GM23338 (cell line): ENCODE results near the gene PPFIA2. TPM values are rescaled to one million over a fixed set of nuclear protein-coding genes. Genes with fewer than 3 reads are reported as not detected.

Source experiments
- ATAC-seq: fragments of 200-7000 bp; cut with Tn5 transposase; 3 replicates; pipeline ENCODE4 v1.9.1; 2020
- DNase-seq: peaks from one replicate; pipeline ENCODE4 v3.0.0-alpha.2; 2015; ENCODE audit warnings: low spot score
- H2AFZ ChIP-seq: fragments of 200-600 bp; sonication (generic); 2 replicates; pipeline ENCODE4 v1.8.0; 2016; ENCODE audit warnings: antibody characterized with exemption, mild to moderate bottlenecking, moderate library complexity
- H3F3A ChIP-seq: fragments of 200-600 bp; sonication (generic); replicated peaks from 2 replicates; pipeline ENCODE4 v1.8.0; 2017; ENCODE audit warnings: antibody characterized with exemption, mixed run types, low read depth
- H3K27ac ChIP-seq: fragments of 200-600 bp; sonication (generic); 2 replicates; pipeline ENCODE4 v1.6.1; 2016; ENCODE audit warnings: low read depth
- H3K27me3 ChIP-seq: fragments of 200-600 bp; sonication (generic); 2 replicates; pipeline ENCODE4 v1.8.0; 2016; ENCODE audit warnings: mild to moderate bottlenecking, mixed run types, moderate library complexity; ENCODE audit not compliant: insufficient read depth
- H3K36me3 ChIP-seq: fragments of 200-600 bp; sonication (generic); 2 replicates; pipeline ENCODE4 v1.8.0; 2016; ENCODE audit warnings: mild to moderate bottlenecking; ENCODE audit not compliant: insufficient read depth
- H3K4me1 ChIP-seq: fragments of 200-600 bp; sonication (generic); 2 replicates; pipeline ENCODE4 v1.8.0; 2016; ENCODE audit warnings: mild to moderate bottlenecking, moderate library complexity; ENCODE audit not compliant: insufficient read depth
- H3K4me2 ChIP-seq: fragments of 200-600 bp; sonication (generic); 2 replicates; pipeline ENCODE4 v1.7.1; 2017; ENCODE audit warnings: mixed run types
- H3K4me3 ChIP-seq: fragments of 200-600 bp; sonication (generic); 2 replicates; pipeline ENCODE4 v1.6.1; 2016; ENCODE audit warnings: mixed run types
- H3K79me2 ChIP-seq: fragments of 200-600 bp; sonication (generic); replicated peaks from 2 replicates; pipeline ENCODE4 v1.8.0; 2017; ENCODE audit warnings: mild to moderate bottlenecking; ENCODE audit not compliant: insufficient read depth
- H3K9me2 ChIP-seq: fragments of 200-600 bp; sonication (generic); 2 replicates; pipeline ENCODE4 v1.8.0; 2017; ENCODE audit not compliant: insufficient read depth
- H4K20me1 ChIP-seq: fragments of 200-600 bp; sonication (generic); replicated peaks from 2 replicates; pipeline ENCODE4 v1.8.0; 2017; ENCODE audit warnings: mild to moderate bottlenecking; ENCODE audit not compliant: insufficient read depth
- H3K27ac Mint-ChIP-seq: 2 replicates; pipeline ENCODE4 v1.8.0; 2020; ENCODE audit warnings: inconsistent platforms, mild to moderate bottlenecking, moderate library complexity, mixed read lengths
- H3K27me3 Mint-ChIP-seq: 3 replicates; pipeline ENCODE4 v1.8.0; 2022; ENCODE audit warnings: low read depth, mild to moderate bottlenecking, moderate library complexity, mixed read lengths, inconsistent platforms; ENCODE audit not compliant: insufficient read depth, poor library complexity
- H3K36me3 Mint-ChIP-seq: 3 replicates; pipeline ENCODE4 v1.8.0; 2021; ENCODE audit warnings: low read depth, mild to moderate bottlenecking, inconsistent platforms, moderate library complexity, mixed read lengths
- H3K4me1 Mint-ChIP-seq: 3 replicates; pipeline ENCODE4 v1.8.0; 2020; ENCODE audit warnings: mild to moderate bottlenecking, inconsistent platforms, mixed read lengths
- H3K4me3 Mint-ChIP-seq: 3 replicates; pipeline ENCODE4 v1.8.0; 2021; ENCODE audit warnings: moderate library complexity, mild to moderate bottlenecking, inconsistent platforms, mixed read lengths
- H3K9me3 Mint-ChIP-seq: 3 replicates; pipeline ENCODE4 v1.8.0; 2020; ENCODE audit warnings: moderate library complexity, mild to moderate bottlenecking, inconsistent platforms, mixed read lengths
- CREB1 ChIP-seq: fragments of 250-450 bp; sonication (Bioruptor Pico); IDR thresholded peaks from 2 replicates; pipeline ENCODE4 v1.5.0; 2020; ENCODE audit warnings: low read depth, mild to moderate bottlenecking, moderate library complexity
- CTCF ChIP-seq, 2 experiments: fragments of 200-600 bp in 1 of 2; sonication (generic) in 1 of 2; conservative IDR thresholded peaks; 2 replicates each; pipeline versions ENCODE4 v1.5.1 to v1.6.1; 2016 to 2017; ENCODE audit warnings: antibody characterized with exemption in 2 of 2, low read depth in 2 of 2, mild to moderate bottlenecking in 2 of 2, moderate library complexity in 1 of 2
- ETS1 ChIP-seq: IDR thresholded peaks from 2 replicates; pipeline ENCODE4 v1.6.1; 2016; ENCODE audit warnings: antibody characterized with exemption
- EZH2 ChIP-seq: fragments of 200-600 bp; sonication (generic); IDR thresholded peaks from one replicate; pipeline ENCODE4 v1.8.0; 2017; ENCODE audit warnings: antibody characterized with exemption, mild to moderate bottlenecking, low read depth; ENCODE audit not compliant: unreplicated experiment
- EZH2phosphoT487 ChIP-seq: fragments of 200-600 bp; sonication (generic); IDR thresholded peaks from one replicate; pipeline ENCODE4 v1.8.1; 2018; ENCODE audit warnings: antibody characterized with exemption; ENCODE audit not compliant: unreplicated experiment
- JUNB ChIP-seq: IDR thresholded peaks from one replicate; pipeline ENCODE4 v1.6.1; 2016; ENCODE audit warnings: antibody characterized with exemption; ENCODE audit not compliant: unreplicated experiment
- NANOG ChIP-seq: IDR thresholded peaks from 2 replicates; pipeline ENCODE4 v1.6.1; 2016; ENCODE audit warnings: antibody characterized with exemption, borderline replicate concordance
- POLR2AphosphoS5 ChIP-seq: IDR thresholded peaks from 2 replicates; pipeline ENCODE4 v1.6.1; 2016; ENCODE audit warnings: antibody characterized with exemption, low read depth
- REST ChIP-seq: IDR thresholded peaks from one replicate; pipeline ENCODE4 v1.6.1; 2018; ENCODE audit warnings: antibody characterized with exemption; ENCODE audit not compliant: unreplicated experiment
- STAT1 ChIP-seq: IDR thresholded peaks from one replicate; pipeline ENCODE4 v1.6.1; 2016; ENCODE audit warnings: antibody characterized with exemption; ENCODE audit not compliant: unreplicated experiment
- ZNF114 ChIP-seq: fragments of 250-450 bp; sonication (Bioruptor Pico); IDR thresholded peaks from 2 replicates; pipeline ENCODE4 v1.5.0; 2020; ENCODE audit warnings: mild to moderate bottlenecking, moderate library complexity
- ZNF331 ChIP-seq: fragments of 250-450 bp; sonication (Bioruptor Pico); IDR thresholded peaks from 2 replicates; pipeline ENCODE4 v1.5.0; 2020; ENCODE audit warnings: low read depth, mild to moderate bottlenecking, moderate library complexity
- ZNF462 ChIP-seq: fragments of 250-450 bp; sonication (Bioruptor Pico); IDR thresholded peaks from 2 replicates; pipeline ENCODE4 v1.5.0; 2020; ENCODE audit warnings: mild to moderate bottlenecking, moderate library complexity
- polyA plus RNA-seq: library from polyadenylated mRNA; unstranded; fragments of >200 nt; fragmentation: Nextera tagmentation; extraction: Ambion mirVana; gene quantifications from 2 replicates; pipeline ENCODE4 v1.2.1, GENCODE V29; 2016
- total RNA-seq: library from RNA; depleted of rRNA; stranded (reverse); fragments of >200 nt; shearing (Covaris generic); gene quantifications from 2 replicates; pipeline ENCODE4 v1.2.3, GENCODE V29; 2014

Gene PPFIA2
- total and polyA plus RNA-seq, 2 experiments from 2014 or later: 5.4 to 7.2 TPM

GRCh38 chr12:81683881-81684280 lies 75.3 kb downstream of the PPFIA2 start:
- H3K79me2 ChIP-seq: no peaks in the 10 kb centered on the region
- no peaks in the 10 kb centered on the region for H3K4me1 ChIP-seq
- H3K9me3 Mint-ChIP-seq: no peaks in the 10 kb centered on the region; the same call in 2 of the 3 replicates
- no peaks in the 10 kb centered on the region for H3K9me2 ChIP-seq
- no peak overlapping the region for H2AFZ ChIP-seq
- H3K27ac Mint-ChIP-seq: no peak overlapping the region
- H3K27me3 Mint-ChIP-seq: no peaks in the 10 kb centered on the region
- no peaks in the 10 kb centered on the region for H3F3A ChIP-seq
- no peaks in the 10 kb centered on the region for H4K20me1 ChIP-seq
- H3K36me3 Mint-ChIP-seq: no peaks in the 10 kb centered on the region
- no peak overlapping the region for H3K27ac ChIP-seq
- H3K4me2 ChIP-seq: no peak overlapping the region
- DNase-seq (no peak), ATAC-seq (no peak)
- no peak overlapping the region for H3K4me3 Mint-ChIP-seq
- H3K4me3 ChIP-seq: no peak overlapping the region
- TF ChIP-seq NANOG (no peak), JUNB (no peak), POLR2AphosphoS5 (no peak), EZH2 (no peak), EZH2phosphoT487 (no peak), ZNF462 (no peak), ETS1 (no peak), STAT1 (no peak), REST (no peak), ZNF331 (no peak), CTCF (conservative IDR thresholded peaks at IDR 0.05; ENCODE audit: low read depth in 2 of 2) (no peak), CREB1 (CRISPR knock-in tag) (no peak), ZNF114 (CRISPR knock-in tag) (no peak)
- no peaks in the 10 kb centered on the region for H3K27me3 ChIP-seq
- H3K36me3 ChIP-seq: no peaks in the 10 kb centered on the region
- H3K4me1 Mint-ChIP-seq: no peaks in the 10 kb centered on the region
